Osteocyte (in vitro differentiated cells): ENCODE data around the gene ATP2B1. TPM values are rescaled to one million over a fixed set of nuclear protein-coding genes. Genes with fewer than 3 reads are reported as not detected.

ENCODE experiments used
- DNase-seq: peaks from one replicate; pipeline ENCODE4 v3.0.0; 2021; ENCODE audit warnings: mixed read lengths; ENCODE audit not compliant: unreplicated experiment; ENCODE audit errors: extremely low spot score
- H3K27ac Mint-ChIP-seq: one replicate; pipeline ENCODE4 v1.8.0; 2021; ENCODE audit warnings: mild to moderate bottlenecking, mixed read lengths; ENCODE audit not compliant: unreplicated experiment
- H3K27me3 Mint-ChIP-seq: one replicate; pipeline ENCODE4 v1.8.0; 2021; ENCODE audit warnings: mixed read lengths; ENCODE audit not compliant: unreplicated experiment
- H3K36me3 Mint-ChIP-seq: one replicate; pipeline ENCODE4 v1.8.0; 2021; ENCODE audit warnings: mixed read lengths; ENCODE audit not compliant: unreplicated experiment
- H3K4me1 Mint-ChIP-seq: one replicate; pipeline ENCODE4 v1.8.0; 2021; ENCODE audit warnings: mixed read lengths; ENCODE audit not compliant: unreplicated experiment
- H3K4me3 Mint-ChIP-seq: one replicate; pipeline ENCODE4 v1.8.0; 2021; ENCODE audit warnings: mild to moderate bottlenecking, moderate library complexity, mixed read lengths; ENCODE audit not compliant: unreplicated experiment
- H3K9me3 Mint-ChIP-seq: one replicate; pipeline ENCODE4 v1.8.0; 2021; ENCODE audit warnings: mixed read lengths; ENCODE audit not compliant: unreplicated experiment
- CTCF ChIP-seq: fragments of 200-600 bp; sonication (generic); IDR thresholded peaks from 2 replicates; pipeline ENCODE4 v1.5.0; 2021; ENCODE audit warnings: antibody characterized with exemption, mild to moderate bottlenecking, moderate library complexity
- total RNA-seq: library from RNA; stranded (reverse); gene quantifications from 2 replicates; pipeline ENCODE4 v1.2.1, GENCODE V29; 2021

ATP2B1 gene
- total RNA-seq, 1 donor from 2014 or later = 45.5 TPM

DNA sequence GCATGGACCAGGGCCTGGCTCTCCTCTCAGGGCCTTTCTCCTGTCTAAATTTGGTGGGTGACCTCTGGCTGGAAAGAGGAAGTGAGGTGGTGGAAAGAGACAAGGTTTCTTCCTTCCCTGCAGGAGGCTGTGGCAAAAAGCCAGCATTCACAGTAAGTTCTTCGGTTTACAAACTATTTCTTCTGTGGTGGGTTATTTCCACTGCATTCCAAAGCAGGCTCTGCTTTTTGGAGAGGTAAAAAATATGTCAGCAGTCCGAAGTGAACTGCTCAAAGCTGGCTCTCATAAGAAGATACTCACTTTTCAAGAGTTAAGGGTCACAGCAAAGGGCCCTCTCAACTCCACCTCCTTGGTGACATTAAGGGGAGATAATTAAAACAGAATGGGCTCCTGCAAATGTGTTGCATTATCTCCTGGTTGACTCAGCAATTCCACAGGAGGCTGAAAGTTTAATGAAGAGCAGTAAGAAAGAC is 133.9 kb downstream of the ATP2B1 start:
- no peak for DNase-seq
- Mint-ChIP-seq H3K9me3 (no peaks in the 10 kb centered on the region), H3K4me1 (peaks cover 40% of the 10 kb centered on the region), H3K36me3 (peaks cover 3% of the 10 kb centered on the region), H3K27ac (peak overlapping the region; percentile 55), H3K4me3 (peak overlapping the region; percentile 31), H3K27me3 (no peaks in the 10 kb centered on the region)
- no peak for TF ChIP-seq CTCF

DNA sequence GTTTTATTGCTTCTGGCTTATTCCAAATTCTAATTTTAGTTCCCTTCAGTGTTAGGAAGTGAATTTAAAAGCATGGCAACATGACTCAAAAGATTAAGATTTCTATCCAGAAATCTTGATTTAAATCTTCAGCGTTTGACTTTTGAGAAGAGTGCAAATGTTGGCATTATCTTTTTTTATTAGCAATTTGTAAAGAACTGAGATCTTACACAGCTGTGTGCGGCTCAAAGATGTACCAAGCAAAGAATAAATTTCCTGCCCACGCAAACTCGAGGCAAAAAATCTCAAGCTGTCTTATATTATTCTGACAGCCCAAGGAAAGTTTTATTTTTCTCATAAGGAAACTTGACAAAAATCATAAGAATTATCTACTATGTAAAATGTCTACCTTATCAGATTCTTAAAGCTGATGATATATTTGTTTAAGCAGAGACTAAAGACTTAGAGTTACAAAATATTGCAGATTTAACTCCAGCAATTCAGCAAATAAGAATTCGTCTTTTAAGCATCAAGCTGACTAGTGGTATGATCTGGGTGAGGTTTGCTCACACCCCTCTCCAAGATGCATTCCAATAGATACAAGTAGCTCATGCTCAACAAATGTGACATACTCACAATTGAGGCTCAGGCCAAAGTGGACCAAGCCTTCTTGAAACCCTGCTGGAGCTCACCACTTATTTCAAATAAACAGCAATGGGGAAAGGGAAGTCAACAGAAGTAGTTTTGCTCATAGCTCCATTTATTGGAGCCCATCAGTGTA is 135.4 kb downstream of the ATP2B1 start:
- no peak for DNase-seq
- Mint-ChIP-seq H3K4me3 (no peak overlapping the region), H3K9me3 (no peaks in the 10 kb centered on the region), H3K27me3 (no peaks in the 10 kb centered on the region), H3K4me1 (peaks cover 40% of the 10 kb centered on the region), H3K36me3 (peaks cover 3% of the 10 kb centered on the region), H3K27ac (no peak overlapping the region)
- TF ChIP-seq CTCF = no peak

- peaks cover 47% of the 10 kb centered on the region for H3K4me1 Mint-ChIP-seq
- H3K27me3 Mint-ChIP-seq = no peaks in the 10 kb centered on the region
- no peak for TF ChIP-seq CTCF
- H3K9me3 Mint-ChIP-seq = peaks cover 4% of the 10 kb centered on the region
- no peak overlapping the region for H3K27ac Mint-ChIP-seq
- peaks cover 3% of the 10 kb centered on the region for H3K36me3 Mint-ChIP-seq
- no peak overlapping the region for H3K4me3 Mint-ChIP-seq
- DNase-seq = no peak
These were observed 137.0 kb downstream of the ATP2B1 start for GRCh38 chr12:89571491-89572195.

DNA sequence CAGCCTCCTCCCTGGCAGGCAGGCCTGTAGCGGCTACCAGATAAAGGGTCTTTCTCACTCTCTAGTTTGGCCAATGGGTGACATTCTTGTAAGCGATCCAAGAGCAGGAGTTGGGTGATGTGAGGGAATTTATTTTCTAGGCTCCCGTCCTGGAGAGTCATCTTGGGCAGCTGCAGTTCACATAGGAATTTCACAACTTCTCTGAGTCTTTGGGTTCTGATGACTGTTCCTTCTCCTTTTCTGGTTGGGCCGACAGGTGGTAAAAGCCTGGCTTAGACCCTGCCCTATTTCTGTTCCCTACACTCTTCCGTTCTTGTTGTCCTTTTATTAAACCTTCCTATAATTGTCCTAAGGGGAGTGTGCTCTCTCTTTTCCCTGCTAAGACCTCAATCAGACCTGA is 140.2 kb downstream of the ATP2B1 start:
- no peak for DNase-seq
- H3K9me3 Mint-ChIP-seq = peaks cover 4% of the 10 kb centered on the region
- TF ChIP-seq CTCF = no peak
- H3K4me1 Mint-ChIP-seq = peaks cover 22% of the 10 kb centered on the region
- no peak overlapping the region for H3K4me3 Mint-ChIP-seq
- H3K27ac Mint-ChIP-seq = no peak overlapping the region
- peaks cover 3% of the 10 kb centered on the region for H3K36me3 Mint-ChIP-seq
- H3K27me3 Mint-ChIP-seq = no peaks in the 10 kb centered on the region

- H3K36me3 Mint-ChIP-seq = peaks cover 3% of the 10 kb centered on the region
- no peaks in the 10 kb centered on the region for H3K27me3 Mint-ChIP-seq
- H3K4me3 Mint-ChIP-seq = no peak overlapping the region
- H3K27ac Mint-ChIP-seq = no peak overlapping the region
- peaks cover 4% of the 10 kb centered on the region for H3K9me3 Mint-ChIP-seq
- DNase-seq = no peak
- peaks cover 22% of the 10 kb centered on the region for H3K4me1 Mint-ChIP-seq
- no peak for TF ChIP-seq CTCF
These were observed 140.9 kb downstream of the ATP2B1 start for GRCh38 chr12:89567691-89568239.
